HG03571 (cell line): ENCODE results near the gene CDADC1.

Experiments used
- ATAC-seq: cut with Tn5 transposase; IDR thresholded peaks from one replicate; pipeline ENCODE4 v1.9.1; 2021; ENCODE audit not compliant: unreplicated experiment

The CDADC1 gene

GRCh38 chr13:49235856-49236431 lies 11.8 kb upstream of the CDADC1 start:
- no peak for ATAC-seq

DNA sequence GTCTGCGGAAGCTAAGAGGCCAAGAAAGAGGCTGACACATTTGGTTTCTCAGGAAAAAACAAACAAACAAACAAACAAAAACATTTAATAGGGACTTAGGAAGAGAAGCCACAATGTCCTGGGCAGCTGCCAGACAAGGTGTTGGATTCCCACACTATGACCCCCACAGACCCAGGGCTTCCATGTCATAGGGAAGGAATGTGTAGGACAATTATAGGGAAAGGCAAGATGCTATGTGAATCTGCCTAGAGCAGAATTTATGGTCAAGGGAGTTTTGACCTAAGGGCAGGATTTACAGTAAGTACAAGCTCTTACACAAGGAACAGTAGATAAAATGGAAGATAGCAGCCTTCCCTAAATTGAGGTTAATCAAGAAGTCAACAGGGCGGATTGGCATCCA lies 9.1 kb upstream of the CDADC1 start:
- ATAC-seq, result no peak

- no peak for ATAC-seq
Measured at GRCh38 chr13:49240017-49240416, 7.7 kb upstream of the CDADC1 start.

DNA sequence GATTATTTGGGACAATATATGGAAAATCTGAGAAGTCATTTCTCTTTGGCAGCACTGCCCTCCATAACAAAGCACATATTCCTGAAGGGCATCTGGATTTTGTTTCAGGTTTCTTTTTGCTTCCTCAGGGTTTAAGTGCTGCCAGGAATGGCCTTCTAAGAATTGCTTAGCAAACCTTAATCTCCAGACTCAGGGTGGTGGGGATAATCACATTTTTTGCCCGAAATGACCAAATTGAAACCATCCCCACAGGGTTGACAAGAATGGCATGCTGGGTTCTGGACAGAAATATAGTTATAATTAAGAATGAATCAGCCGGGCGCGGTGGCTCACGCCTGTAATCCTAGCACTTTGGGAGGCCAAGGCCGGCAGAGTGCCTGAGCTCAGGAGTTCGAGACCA lies 6.4 kb upstream of the CDADC1 start:
- no peak for ATAC-seq

DNA sequence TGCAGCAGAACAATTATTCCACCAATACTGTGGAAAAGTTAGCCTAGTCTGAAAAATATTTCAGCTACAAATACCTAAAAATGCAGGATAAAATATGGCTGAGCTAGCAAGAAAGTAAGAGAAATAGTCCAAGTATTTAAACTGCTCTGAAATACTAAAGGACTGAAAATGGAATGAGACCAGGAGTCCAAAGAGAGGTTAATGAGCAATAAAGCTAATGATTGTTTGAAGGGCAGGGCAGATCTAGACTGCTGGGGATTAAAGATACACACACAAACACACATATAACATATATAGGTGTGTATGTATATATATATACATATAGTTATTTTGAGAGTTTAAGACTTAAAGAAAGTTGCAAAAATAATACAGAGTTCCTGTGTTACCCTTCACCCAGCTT lies 2.6 kb upstream of the CDADC1 start:
- no peak for ATAC-seq

GRCh38 chr13:49246850-49247642 lies 679 bp upstream of the CDADC1 start:
- ATAC-seq, result peak; percentile 35

DNA sequence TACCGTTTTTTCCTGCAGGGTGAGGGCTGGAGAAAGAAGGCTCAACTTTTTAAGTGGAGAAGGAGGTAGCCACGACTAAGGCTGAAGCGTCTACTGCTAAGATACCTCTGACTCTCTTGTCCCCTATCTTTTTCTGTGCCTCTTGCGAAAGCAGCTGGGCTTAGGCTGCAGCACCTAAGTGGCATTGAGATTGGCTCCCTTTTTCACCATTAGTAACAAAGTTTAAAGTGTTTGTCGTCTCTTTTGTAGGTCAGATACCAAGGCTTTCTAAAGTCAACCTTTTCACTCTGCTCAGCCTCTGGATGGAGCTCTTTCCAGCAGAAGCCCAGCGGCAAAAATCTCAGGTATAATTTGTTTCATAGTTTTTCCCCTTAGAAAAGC lies 887 bp downstream of the CDADC1 start:
- ATAC-seq, result no peak

DNA sequence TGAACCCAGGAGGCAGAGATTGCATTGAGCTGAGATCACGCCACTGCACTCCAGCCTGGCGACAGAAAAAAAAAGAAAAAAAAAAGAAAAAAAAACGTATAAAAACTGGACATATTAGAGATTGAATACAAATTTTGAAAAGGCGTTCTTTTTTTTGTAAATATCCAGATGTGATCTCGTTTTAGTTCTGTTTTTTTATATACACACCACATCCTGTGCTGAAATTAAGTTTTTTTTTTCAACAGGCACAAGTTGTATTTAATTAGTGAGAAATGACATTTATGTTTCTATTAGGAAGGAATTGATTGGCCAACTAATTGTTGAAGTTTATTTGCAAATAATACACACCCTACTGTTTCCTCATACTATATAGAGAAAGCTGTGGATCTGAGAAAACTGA lies 3.6 kb downstream of the CDADC1 start:
- ATAC-seq, result no peak

DNA sequence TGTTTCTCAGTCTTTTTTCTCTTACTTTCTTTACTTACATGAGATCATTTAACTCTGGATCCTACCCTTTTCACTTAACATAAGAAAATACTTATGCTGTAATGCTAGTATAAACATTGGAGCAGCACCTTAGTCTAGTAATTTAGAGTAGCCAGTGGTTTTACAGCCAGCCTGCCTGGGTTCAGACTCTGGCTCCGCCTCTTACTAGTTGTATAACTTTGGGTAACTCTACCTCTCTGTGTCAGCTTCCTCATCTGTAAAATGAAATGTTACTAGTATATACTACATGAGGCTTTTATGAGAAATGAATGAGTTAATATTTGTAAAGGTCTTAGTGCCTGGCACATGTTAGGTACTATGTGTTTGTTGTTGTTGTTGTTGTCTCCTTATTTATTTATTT lies 5.6 kb downstream of the CDADC1 start:
- no peak for ATAC-seq

DNA sequence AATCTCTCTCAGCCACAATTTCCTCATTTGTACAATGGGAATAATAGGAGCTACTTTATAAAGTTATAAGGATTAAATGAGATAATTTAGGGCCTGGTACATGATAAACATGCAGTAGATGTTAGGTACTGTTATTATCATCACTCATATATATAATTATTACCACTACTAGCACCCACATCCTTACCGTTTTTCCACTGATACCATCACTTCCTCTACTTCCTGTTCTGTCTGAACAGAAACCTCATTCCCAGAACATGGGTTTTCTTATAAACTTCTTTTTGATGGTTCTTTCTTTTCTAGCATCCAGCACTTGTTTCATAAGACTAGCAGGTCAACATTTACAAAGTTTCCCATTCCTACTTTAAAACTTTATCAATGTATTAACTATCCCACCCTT lies 6.3 kb downstream of the CDADC1 start:
- no peak for ATAC-seq

DNA sequence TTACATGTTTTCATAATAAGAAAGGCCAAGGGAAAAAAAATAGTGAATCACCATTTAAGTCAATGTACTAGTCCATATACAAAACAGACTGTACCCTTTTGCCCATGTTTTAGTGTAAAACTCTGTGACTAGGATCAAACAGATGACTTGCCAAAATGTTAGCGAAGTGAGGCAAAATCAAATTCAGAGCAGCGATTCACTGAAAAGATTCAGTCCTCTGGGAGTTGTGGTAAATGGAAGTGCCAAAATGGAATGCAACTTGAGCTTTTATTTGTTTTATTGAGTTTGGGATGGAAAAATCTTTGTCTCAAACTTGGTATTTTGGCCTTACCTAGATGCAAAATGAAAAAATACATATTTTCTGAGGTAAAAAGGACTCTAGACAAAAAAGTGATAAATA lies 9.1 kb downstream of the CDADC1 start:
- ATAC-seq, result no peak

DNA sequence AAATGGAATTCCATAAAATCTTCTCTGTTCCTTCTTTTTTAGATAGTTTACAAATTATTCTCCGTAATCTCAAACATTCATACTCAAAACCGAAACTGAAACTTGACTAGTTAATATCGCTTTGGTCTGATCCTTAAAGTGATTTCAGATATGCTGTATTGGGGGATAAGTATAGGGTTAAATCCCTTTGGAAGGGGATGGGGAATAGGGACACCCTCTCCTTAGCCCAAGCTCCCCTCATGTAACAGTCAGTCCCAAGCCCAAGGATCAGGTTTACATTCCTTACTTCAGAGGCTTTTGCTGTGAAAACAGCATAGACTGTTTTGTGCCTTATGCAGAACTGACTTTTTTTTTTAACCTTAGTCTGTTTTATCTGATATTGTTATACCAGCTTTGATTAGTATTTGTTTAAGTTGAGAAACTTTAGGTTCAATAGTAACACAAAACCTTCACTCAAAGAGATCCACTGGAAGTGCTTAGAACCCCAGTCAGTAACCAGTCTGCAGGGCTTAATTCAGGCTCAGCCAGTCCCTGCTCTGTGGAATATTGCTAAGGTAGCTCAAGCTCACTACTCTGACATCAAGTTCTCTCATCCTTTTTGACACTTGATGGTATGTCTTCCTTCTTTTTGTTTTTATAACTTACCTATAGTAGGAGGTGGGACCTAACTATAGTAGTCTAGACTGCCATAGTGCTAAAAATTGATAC lies 10.5 kb downstream of the CDADC1 start:
- ATAC-seq, result no peak

GRCh38 chr13:49259586-49259985 lies 11.9 kb downstream of the CDADC1 start:
- no peak for ATAC-seq

GRCh38 chr13:49262634-49263033 lies 14.9 kb downstream of the CDADC1 start:
- ATAC-seq, result no peak

DNA sequence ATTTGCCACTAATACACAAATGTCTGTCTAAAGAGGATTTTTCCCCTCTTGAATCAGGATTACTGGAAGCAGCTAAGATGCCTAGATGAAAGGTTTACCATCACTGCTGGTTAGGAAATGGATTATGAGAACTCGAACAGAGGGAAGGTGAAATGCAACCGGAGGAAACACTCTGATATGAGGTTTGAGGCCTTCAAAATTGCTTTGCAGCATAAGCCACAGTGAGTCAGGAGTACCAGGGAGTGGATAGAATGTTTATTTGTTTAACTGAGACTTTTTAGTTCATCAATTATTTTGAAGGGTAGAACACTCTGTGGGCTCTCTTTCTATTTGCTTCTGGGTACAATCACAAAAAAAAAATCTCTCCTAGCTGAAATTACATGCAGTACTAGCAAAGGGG lies 18.1 kb downstream of the CDADC1 start:
- no peak for ATAC-seq

- ATAC-seq, result no peak
Measured at GRCh38 chr13:49271264-49271663, 23.5 kb downstream of the CDADC1 start.

GRCh38 chr13:49272296-49272695 lies 24.6 kb downstream of the CDADC1 start:
- no peak for ATAC-seq

- ATAC-seq, result no peak
Measured at GRCh38 chr13:49278211-49278610, 30.5 kb downstream of the CDADC1 start.

DNA sequence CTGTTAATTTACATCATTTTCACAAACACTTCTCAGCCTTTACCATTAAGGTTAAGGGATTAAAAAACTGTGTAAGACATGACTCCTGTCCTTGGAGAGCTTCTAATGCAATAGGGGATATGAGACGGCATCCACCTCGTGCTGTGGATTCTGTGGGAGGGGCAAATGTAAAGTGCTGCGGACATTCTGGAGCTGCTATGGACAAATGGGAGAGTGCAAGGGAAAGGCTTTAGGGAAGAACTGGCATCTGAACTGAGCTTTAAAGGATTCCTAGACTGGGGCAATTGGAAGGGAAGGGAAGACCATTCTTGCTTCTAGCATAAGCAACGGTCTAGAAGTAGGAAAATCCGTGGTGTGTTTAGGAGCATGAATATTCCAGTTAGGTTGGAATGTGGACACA lies 31.4 kb downstream of the CDADC1 start:
- ATAC-seq, result no peak

GRCh38 chr13:49279885-49280284 lies 32.2 kb downstream of the CDADC1 start:
- ATAC-seq, result no peak

- ATAC-seq, result no peak
Measured at GRCh38 chr13:49287995-49288394, 40.3 kb downstream of the CDADC1 start.

DNA sequence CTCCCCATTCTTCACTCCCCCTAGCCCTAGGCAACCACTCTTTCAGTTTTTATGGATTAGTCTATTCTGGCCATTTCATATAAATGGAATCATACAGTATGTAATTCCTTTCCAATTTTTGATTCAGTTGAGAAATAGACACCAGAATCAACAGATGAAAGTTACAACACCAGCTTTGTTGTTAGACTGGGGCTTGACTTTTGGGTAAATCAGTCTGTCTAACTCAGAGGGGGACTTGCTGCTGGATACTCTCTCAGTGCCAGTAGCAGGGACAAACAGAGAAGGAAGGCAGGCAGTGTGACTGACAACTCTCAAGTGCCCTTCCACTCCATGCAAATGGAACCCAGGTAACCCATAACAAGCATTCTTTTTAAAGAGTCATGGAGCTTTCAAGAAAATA lies 40.7 kb downstream of the CDADC1 start:
- no peak for ATAC-seq
